GM19397 (cell line): ENCODE measurements around the gene TPPP.

Experiments
- ATAC-seq: cut with Tn5 transposase; IDR thresholded peaks from one replicate; pipeline ENCODE4 v1.9.1; 2021; ENCODE audit warnings: mild to moderate bottlenecking, moderate library complexity; ENCODE audit not compliant: unreplicated experiment

Gene TPPP

DNA sequence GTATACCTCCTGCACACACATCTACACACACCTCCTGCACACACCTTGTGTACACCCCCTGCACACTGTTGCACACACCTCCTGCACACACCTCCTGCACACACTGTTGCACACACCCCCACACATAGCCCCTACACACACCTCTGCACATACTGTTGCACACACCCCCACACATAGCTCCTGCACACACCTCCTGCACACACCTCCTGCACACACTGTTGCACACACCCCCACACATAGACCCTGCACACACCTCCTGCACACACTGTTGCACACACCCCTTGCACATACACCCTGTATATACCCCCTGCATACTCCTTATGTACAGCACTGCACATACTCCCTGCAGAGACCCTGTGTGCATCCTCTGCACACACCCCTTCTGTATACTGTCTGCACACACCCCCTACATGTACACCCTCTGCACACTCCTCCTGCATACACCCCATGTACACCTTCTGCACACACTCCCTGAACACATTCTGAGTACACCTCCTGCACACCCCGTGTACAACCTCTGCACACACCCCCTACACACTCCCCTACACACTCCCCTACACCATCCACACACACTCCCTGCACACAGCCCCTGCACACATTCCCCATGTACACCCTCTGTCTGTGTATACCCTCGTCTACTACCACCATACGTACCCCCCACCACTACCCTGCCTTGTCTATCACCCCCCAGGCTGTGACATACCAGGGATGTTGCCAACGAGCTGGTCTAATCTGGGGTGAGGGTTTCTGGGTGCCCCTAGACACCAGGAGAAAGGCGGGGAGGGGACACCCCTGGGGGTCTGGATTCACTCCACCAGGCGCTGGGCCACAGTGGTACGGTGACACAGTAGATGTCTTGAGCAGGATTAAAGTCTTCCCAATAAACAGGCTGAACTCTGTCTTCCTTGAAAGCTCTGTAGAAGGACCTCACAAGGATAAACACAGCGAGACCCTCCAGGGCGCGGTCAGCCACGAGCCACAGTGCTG lies 82.1 kb downstream of the TPPP start:
- ATAC-seq = no peak

DNA sequence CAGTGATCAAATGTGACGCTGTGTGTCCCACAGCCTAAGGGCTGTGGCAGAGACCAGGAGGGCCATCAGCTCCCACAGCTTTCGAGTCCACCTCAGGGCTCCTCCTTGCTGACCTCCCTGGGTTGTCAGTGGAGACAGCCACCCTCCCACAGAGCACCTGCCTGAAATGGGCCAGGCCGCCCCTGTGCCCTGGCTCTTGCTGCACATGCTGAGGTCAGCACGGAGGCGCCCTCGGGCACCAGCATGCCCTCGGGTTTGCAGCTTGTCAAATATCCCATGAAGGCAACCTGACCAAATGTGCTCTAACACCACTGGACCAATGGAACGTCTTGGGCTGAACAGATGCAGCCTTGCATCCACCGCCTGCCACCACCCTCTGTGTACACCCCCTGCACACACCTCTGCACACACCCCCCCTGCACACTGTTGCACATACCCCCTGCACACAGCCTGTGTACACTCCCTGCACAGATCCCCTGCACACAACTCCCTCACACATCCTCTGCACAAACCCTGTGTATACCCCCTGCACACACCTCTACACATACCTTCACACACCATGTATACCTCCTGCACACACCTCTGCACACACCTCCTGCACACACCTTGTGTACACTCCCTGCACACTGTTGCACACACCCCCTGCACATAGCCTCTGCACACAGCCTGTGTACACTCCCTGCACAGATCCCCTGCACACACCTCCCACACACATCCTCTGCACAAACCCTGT lies 83.0 kb downstream of the TPPP start:
- no peak for ATAC-seq
